Activated CD8-positive, alpha-beta T cell treated with anti-CD3 and anti-CD28 coated beads for 36 hours (primary cell): ENCODE results near the gene CYFIP1. TPM values are rescaled to one million over a fixed set of nuclear protein-coding genes. Genes with fewer than 3 reads are reported as not detected.

ENCODE experiments used
- ATAC-seq: fragments of 200-7000 bp; cut with Tn5 transposase; one replicate; pipeline ENCODE4 v1.10.0; 2021; ENCODE audit warnings: mild to moderate bottlenecking, moderate library complexity
- CTCF ChIA-PET: fragments of 350-600 bp; sonication (Branson Sonifier 250); formaldehyde crosslinking; loops from one replicate; lab custom pipeline; 2021; ENCODE audit warnings: antibody characterized with exemption; lab: Charles Lee
- POLR2A ChIA-PET: fragments of 350-600 bp; sonication (Branson Sonifier 250); formaldehyde crosslinking; loops from one replicate; lab custom pipeline; 2021; ENCODE audit warnings: antibody characterized with exemption; lab: Charles Lee
- DNase-seq: peaks from one replicate; pipeline ENCODE4 v3.0.0-alpha.2; 2020
- H3K27ac Mint-ChIP-seq: one replicate; pipeline ENCODE4 v1.8.0; 2021; ENCODE audit warnings: mild to moderate bottlenecking, mixed read lengths
- H3K27me3 Mint-ChIP-seq: one replicate; pipeline ENCODE4 v1.8.0; 2021; ENCODE audit warnings: mixed read lengths
- H3K36me3 Mint-ChIP-seq: one replicate; pipeline ENCODE4 v1.8.0; 2021; ENCODE audit warnings: low read depth, mixed read lengths
- H3K4me1 Mint-ChIP-seq: one replicate; pipeline ENCODE4 v1.8.0; 2021; ENCODE audit warnings: low read depth, mixed read lengths
- H3K4me3 Mint-ChIP-seq: one replicate; pipeline ENCODE4 v1.8.0; 2021; ENCODE audit warnings: mild to moderate bottlenecking, moderate library complexity, mixed read lengths
- H3K9me3 Mint-ChIP-seq: one replicate; pipeline ENCODE4 v1.8.0; 2021; ENCODE audit warnings: mixed read lengths
- CTCF ChIP-seq: fragments of 200-600 bp; IDR thresholded peaks from one replicate; pipeline ENCODE4 v1.8.0; 2022; ENCODE audit warnings: antibody characterized with exemption, mild to moderate bottlenecking
- intact Hi-C: fragments of 100-400 bp; cut with micrococcal nuclease; formaldehyde crosslinking; loops from one replicate; pipeline ENCODE4 v1.10.0; 2022
- total RNA-seq, 2 experiments: library from RNA; stranded (reverse); gene quantifications; one replicate each; pipeline ENCODE4 v1.2.3, GENCODE V29; 2021

The CYFIP1 gene
- total RNA-seq, 2 experiments from 2014 or later, result 10.4 to 11.6 TPM

DNA sequence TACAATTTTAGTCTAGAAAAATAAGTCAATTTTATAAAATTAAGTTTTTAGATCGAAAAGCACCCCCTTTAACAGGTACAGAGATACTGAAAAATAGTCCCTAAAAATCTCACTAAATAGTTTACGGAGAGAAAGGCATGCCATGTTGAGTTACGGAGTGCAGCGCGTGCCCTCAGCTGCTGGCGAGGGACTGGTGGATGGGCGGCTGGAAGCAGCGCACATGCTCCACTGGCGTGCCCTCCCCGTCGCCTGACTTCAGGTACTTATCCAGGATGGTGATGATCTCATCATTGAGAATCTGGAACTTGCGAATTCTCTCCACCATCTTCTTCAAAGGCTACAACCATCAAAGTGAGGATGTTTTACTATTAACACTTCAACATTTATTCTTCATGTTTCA, 110.3 kb downstream of the CYFIP1 start:
- no peaks in the 10 kb centered on the region for H3K27me3 Mint-ChIP-seq
- ATAC-seq, result no peak
- H3K36me3 Mint-ChIP-seq, result peaks cover 26% of the 10 kb centered on the region
- intact Hi-C loops, result no loop called here
- H3K4me3 Mint-ChIP-seq, result no peak overlapping the region
- H3K9me3 Mint-ChIP-seq, result no peaks in the 10 kb centered on the region
- no peaks in the 10 kb centered on the region for H3K4me1 Mint-ChIP-seq
- ChIA-PET CTCF (no interaction called here), POLR2A (interaction anchor here (1.2 to 1.5 kb wide), 3 partner anchors 8 to 21 kb away, joined by 4 to 5 read pairs (median 5); no protein-coding TSS in a partner anchor)
- no peak for DNase-seq
- no peak overlapping the region for H3K27ac Mint-ChIP-seq
- no peak for TF ChIP-seq CTCF

- Mint-ChIP-seq H3K27me3 (no peaks in the 10 kb centered on the region), H3K9me3 (no peaks in the 10 kb centered on the region), H3K36me3 (peaks cover 32% of the 10 kb centered on the region), H3K4me3 (no peak overlapping the region), H3K4me1 (no peaks in the 10 kb centered on the region), H3K27ac (no peak overlapping the region)
- ATAC-seq (no peak), DNase-seq (no peak)
- CTCF ChIA-PET, result no interaction called here
- no peak for TF ChIP-seq CTCF
- POLR2A ChIA-PET, result interaction anchor here (1.2 kb wide), 1 partner anchor 15 kb away, joined by 5 read pairs; no protein-coding TSS in a partner anchor
- intact Hi-C loops, result no loop called here
Observed at GRCh38 chr15:22868928-22869327, 111.2 kb downstream of the CYFIP1 start.

- no peaks in the 10 kb centered on the region for H3K27me3 Mint-ChIP-seq
- H3K27ac Mint-ChIP-seq, result no peak overlapping the region
- H3K9me3 Mint-ChIP-seq, result no peaks in the 10 kb centered on the region
- CTCF ChIA-PET, result no interaction called here
- intact Hi-C loops, result no loop called here
- POLR2A ChIA-PET, result no interaction called here
- H3K36me3 Mint-ChIP-seq, result peaks cover 37% of the 10 kb centered on the region
- no peak overlapping the region for H3K4me3 Mint-ChIP-seq
- no peak for ATAC-seq
- no peak for DNase-seq
- TF ChIP-seq CTCF, result no peak
- H3K4me1 Mint-ChIP-seq, result no peaks in the 10 kb centered on the region
Observed at GRCh38 chr15:22868495-22868894, 111.7 kb downstream of the CYFIP1 start.

- Mint-ChIP-seq H3K36me3 (peaks cover 38% of the 10 kb centered on the region), H3K9me3 (no peaks in the 10 kb centered on the region), H3K4me1 (no peaks in the 10 kb centered on the region), H3K4me3 (no peak overlapping the region), H3K27ac (no peak overlapping the region), H3K27me3 (no peaks in the 10 kb centered on the region)
- DNase-seq, result no peak
- ATAC-seq, result no peak
- TF ChIP-seq CTCF, result no peak
- ChIA-PET CTCF (interaction anchor here (0.9 kb wide), 1 partner anchor 28 kb away, joined by 3 read pairs; no protein-coding TSS in a partner anchor), POLR2A (interaction anchor here (0.6 kb wide), 1 partner anchor 16 kb away, joined by 3 read pairs; no protein-coding TSS in a partner anchor)
- intact Hi-C loops, result no loop called here
Observed at GRCh38 chr15:22867886-22868285, 112.3 kb downstream of the CYFIP1 start.

DNA sequence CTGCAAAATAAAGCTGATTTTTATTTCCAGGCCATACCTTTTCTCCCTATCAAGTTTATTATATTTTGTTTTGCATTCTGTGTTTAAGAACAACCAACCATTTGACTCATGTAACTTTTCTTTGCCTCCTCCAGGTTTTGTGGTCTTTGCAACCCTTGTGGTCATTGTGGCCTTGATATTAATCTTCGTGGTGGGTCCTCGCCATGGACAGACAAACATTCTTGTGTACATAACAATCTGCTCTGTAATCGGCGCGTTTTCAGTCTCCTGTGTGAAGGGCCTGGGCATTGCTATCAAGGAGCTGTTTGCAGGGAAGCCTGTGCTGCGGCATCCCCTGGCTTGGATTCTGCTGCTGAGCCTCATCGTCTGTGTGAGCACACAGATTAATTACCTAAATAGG, 114.1 kb downstream of the CYFIP1 start:
- Mint-ChIP-seq H3K27ac (no peak overlapping the region), H3K9me3 (no peaks in the 10 kb centered on the region), H3K27me3 (no peaks in the 10 kb centered on the region), H3K4me3 (no peak overlapping the region), H3K4me1 (peaks cover 5% of the 10 kb centered on the region), H3K36me3 (peaks cover 48% of the 10 kb centered on the region)
- no peak for DNase-seq
- no peak for TF ChIP-seq CTCF
- intact Hi-C loops, result no loop called here
- no peak for ATAC-seq
- CTCF ChIA-PET, result no interaction called here
- POLR2A ChIA-PET, result interaction anchor here (0.9 kb wide), 1 partner anchor 15 kb away, joined by 3 read pairs; no protein-coding TSS in a partner anchor
